GM21619 (cell line): ENCODE measurements around the gene SLC49A3.
A peak's percentile ranks its signal among the peaks of the same experiment; 100 is the strongest.
"Not testable (repeated sequence)": the region's sequence is repeated elsewhere in the genome, so short reads cannot be mapped to it uniquely, and the experiment has no call there.

Experiments used
- ATAC-seq: cut with Tn5 transposase; IDR thresholded peaks from one replicate; pipeline ENCODE4 v1.9.1; 2021; ENCODE audit not compliant: unreplicated experiment

The SLC49A3 gene

DNA sequence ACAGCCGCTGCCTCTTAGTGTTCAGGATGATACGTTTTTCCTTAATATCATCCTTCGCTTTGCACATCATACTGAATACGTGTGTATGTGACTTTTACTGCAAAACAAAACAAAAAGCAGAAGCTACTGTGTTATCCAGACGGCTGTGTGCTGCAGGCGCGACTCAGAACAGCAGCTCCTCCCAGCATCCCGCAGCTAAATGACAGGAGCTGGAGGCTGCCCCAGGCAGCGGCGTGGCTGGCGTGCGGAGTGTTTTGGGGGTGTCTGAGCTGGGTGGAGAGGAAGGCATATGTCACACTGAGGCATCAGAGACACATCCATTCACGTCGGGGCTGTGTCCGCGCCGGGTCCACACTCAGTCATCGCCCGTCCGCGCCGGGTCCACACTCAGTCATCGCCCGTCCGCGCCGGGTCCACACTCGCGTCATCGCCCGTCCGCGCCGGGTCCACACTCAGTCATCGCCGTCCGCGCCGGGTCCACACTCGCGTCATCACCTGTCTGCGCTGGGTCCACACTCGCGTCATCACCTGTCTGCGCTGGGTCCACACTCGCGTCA lies 33.3 kb upstream of the SLC49A3 start:
- ATAC-seq: no peak

DNA sequence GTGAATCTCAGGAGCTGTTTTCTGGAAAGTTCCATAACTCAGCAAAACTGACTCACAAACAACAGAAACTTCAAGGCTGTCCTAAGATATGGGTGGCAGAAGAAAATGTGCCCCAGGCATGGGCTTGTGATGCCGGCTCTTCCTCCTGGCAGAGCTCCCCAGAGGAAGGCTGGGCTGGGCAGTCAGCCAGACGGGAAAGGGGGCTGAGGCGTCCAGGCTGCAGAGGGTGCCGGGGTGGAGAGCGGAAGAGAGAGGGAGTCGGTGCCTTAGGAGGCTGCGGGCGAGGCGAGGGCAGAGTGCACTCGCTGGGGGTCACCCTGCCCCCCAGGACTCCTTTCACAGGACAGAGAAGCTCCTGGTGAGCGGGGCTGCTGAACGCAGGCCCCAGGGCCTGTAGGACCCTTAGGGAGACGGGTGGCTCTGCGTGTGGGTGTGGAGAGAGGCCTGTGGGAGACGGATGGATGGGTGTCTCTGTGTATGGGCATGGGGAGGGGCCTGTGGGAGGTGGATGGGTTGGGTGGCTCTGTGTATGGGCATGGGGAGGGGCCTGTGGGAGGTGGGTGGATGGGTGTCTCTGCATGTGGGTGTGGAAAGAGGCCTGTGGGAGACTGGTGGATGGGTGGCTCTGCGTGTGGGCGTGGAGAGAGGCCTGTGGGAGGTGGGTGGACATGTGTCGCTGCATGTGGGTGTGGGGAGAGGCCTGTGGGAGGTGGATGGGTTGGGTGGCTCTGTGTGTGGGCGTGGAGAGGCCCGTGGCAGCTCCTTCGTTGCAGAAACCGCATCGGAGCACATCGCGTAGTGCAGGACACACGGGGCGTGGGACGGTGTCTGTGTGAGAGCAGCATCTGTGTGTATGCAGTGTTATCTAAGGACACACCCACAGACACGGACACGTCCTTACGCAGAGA lies 32.6 kb upstream of the SLC49A3 start:
- ATAC-seq: no peak

DNA sequence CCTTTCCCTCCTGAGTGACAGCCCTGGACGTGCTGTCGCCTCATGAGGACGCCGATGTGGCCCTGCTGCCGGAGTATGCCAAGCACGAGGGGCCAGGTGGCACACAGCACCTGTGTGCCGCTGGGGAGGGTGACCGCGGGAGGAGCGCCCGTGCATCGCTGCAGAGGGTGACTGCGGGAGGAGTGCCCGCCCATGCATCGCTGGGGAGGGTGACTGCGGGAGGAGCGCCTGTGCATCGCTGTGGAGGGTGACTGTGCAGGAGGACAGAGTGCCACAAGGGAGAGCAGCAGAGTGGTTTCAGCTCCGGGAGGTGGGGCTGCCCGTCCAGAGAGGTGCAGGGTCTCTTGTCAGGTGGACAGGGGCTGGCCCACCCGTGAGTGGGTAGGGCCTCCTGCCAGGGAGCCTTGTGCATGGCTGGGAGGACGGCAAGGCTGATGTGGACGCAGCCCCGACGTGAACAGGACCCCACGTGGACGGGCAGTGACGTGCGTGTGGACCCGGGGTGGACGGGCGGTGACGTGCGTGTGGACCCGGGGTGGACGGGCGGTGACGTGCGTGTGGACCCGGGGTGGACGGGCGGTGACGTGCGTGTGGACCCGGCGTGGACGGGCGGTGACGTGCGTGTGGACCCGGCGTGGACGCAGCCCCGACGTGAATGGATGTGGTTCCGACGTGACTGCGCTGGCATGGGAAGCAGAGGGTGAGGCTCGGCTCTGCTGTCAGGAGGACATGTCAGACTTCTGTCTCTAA lies 31.3 kb upstream of the SLC49A3 start:
- ATAC-seq: no peak

DNA sequence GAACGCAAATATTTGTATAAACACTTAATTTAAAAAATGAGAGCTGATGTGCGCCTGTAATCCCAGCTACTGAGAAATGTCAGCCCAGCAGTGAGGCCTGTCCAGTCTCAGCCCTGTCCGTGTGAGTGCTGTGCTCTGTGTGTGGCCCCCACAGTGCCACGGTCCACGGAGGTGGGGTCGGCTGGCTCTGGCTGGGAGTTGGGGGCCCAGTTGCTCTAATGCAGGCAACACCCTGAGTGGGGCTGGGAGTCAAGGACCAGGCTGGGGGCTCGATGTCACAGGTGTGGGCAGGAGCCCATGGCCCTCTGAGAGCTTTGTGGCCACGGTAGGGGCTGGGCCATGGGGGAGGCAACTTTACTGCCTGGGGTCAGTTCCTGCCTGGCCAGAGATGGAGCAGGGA lies 29.5 kb upstream of the SLC49A3 start:
- no peak for ATAC-seq

DNA sequence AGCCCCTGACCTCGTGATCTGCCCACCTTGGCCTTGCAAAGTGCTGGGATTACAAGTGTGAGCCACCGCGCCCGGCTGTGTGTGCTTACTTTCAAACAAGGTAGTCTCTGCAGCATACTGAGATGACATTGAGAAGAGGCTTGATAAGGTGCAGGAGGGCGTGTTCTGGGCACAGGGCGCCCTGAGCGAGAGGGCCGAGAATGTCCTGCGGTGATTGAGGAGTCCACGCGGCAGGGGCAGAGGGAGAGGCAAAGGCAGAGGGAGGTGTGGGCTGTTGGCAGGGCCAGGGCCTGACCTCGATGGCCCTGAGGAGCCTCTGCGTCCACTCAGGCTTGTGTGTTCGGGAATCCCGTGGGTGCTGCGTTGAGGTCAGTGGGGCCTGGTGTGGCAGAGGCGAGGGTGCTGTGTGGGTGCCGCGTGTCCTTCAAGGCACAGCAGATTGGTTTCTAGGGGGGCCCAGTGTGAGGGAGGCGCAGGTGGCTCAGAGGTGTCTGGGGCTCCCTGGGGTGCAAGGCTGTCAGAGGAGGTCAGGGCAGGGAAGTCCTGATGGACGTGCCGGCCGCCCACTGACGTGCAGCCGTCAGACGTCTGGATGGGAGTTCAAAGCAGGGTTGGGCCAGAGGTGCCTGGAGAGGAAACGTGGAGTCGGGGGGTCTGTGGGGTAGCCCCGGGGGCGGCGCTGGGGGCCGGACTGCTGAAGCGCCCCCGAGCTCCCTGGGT lies 28.8 kb upstream of the SLC49A3 start:
- no peak for ATAC-seq

DNA sequence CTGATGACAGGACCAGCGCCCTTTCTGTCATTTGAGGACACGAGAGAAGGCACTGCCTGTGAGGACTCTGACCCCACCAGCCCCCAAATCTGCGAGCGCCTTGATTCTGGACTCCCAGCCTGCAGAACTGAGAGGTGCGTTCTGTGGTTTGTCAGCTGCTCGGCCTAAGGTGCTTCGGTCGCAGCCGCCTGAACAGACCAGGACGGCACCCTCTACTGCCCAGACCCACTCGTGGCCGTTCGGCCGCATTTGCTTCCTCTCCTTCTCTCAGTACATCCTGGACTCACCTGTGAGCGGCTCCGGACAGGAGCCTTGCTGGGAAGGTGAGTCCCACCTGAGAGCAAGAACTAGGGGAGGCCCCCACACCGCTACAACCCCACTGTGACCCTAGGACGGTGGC lies 25.1 kb upstream of the SLC49A3 start:
- no peak for ATAC-seq

DNA sequence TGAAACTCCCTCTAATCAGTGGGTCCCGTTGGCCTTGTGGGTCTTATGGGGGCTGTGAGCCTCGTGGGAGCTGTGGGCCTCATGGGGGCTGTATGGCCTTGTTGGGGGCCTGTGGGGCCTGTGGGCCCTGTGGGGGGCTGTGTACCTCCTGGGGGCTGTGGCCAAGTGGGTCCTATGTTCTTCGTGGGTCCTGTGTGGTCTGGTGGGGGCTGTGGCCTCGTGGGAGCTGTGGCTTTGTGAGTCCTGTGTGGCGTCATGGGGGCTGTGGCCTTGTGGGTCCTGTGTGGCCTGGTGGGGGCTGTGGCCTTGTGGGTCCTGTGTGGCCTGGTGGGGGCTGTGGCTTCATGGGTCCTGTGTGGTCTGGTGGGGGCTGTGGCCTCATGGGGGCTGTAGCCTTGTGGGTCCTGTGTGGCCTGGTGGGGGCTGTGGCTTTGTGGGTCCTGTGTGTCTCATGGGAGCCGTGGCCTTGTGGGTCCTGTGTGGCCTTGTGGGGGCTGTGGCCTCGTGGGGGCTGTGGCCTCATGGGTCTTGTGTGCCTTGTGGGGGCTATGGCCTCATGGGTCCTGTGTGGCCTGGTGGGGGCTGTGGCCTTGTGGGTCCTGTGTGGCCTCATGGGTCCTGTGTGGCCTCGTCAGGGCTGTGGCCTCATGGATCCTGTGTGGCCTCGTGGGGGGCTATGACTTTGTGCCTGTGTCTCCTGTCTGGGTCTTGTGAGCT lies 24.1 kb upstream of the SLC49A3 start:
- no peak for ATAC-seq

DNA sequence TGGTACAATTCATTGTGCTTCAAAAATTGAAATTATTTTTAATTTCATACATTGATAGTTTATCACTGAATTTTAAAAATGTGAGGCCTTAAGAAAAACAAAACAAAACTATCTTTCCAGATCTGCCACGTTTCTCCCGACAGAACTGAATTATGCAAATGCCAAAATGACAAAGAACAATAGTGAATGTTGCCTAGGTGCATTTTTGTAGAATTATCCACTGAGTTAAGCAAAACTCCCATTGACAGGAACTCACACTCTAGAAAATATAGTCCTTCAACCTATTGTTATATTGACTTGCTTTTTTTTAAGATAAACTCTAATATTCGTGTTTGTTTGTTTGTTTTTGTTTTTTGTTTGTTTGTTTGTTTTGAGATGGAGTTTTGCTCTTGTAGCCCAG lies 23.1 kb upstream of the SLC49A3 start:
- no peak for ATAC-seq

DNA sequence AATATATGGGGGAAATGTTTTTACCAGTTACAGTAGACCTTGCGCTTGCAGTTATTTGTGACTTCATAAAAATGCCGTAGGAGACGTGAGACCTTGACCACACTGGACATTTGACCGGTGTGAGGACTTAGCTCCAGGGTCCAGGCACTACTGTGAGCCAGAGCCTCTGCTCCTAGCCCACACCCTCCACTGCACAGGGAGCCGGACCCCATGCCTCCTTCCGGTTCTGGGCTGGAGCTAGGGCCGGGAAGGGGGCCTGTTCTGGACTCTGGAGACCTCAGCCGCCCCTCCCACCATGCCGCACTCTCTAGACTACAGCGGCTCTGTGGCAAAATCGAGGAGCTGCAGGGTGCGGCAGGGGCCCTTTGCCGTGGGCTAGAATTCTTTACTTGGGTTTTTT lies 22.0 kb upstream of the SLC49A3 start:
- no peak for ATAC-seq

DNA sequence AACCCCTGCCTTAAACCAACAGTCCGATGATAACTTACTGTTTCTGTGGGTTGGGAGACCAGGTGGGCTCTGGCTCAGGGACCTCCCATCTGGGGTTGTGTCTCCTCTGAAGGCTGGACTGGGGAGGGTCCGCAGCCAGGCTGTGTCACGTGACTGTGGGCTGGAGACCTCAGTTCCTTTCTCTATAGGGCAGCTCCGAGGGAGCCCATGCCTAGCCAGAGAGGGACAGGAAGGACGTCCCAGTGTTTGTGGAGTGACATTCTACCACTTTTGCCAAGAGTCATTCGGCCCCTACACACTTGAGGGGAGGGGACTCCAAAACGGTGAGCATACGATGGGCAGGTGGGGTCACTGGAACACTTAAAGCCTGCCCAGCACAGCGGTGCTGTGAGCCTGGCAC lies 21.2 kb upstream of the SLC49A3 start:
- no peak for ATAC-seq

DNA sequence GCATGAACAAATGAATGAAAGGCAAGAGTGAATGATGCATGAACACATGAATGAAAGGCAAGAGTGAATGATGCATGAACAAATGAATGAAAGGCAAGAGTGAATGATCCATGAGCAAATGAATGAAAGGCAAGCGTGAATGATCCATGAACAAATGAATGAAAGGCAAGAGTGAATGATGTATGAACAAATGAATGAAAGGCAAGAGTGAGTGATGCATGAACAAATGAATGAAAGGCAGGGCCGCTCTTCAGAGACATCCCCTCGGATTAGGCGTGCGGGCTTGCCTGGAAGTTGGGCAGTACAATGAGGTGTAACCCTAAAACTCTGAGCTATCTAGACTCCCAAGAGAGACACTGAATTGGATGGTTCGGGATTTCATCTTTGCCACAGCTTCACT lies 20.4 kb upstream of the SLC49A3 start:
- no peak for ATAC-seq

DNA sequence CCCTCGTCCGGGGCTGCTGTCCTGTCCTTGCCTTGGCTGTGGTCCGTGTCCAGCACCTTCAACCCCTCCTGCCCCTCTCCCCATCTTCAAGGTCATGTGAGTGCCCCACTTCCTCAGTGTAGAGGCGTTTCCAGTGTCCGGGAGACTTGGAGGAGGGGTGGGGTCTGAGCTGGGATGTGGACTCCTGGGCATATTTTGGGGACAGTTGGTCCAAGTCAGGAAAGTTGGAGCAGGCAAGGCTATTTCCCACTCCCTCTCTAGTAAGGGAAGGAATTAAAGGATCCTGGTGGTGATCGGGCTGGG lies 19.6 kb upstream of the SLC49A3 start:
- ATAC-seq: no peak

DNA sequence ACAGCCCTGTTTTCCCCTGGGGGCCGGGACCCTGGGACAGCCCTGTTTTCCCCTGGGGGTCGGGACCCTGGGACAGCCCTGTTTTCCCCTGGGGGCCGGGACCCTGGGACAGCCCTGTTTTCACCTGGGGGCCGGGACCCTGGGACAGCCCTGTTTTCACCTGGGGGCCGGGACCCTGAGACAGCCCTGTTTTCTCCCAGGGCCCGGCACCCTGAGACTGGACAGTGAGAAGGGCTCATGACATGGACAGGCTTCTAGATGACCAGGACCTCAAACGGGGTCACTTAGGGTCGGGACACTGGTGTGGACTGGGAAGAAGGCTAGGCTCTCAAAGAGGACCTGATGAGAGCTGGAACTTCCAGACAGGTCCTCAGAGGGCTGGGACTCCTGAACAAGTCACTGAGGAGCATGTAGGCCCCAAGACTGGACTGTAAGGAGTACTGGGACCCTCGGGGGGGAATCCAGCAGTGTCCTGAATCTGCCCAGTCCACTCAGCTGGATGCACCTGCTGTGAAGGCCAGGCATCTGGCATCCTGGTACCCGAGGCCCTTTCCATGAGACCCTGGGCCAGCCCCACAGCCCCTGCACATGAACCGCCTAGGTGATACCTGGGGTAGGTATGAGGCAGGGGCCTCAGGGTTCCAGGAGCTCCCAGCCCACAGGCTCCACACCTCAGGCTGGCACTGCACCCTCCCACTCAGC lies 19.1 kb upstream of the SLC49A3 start:
- ATAC-seq: no peak

DNA sequence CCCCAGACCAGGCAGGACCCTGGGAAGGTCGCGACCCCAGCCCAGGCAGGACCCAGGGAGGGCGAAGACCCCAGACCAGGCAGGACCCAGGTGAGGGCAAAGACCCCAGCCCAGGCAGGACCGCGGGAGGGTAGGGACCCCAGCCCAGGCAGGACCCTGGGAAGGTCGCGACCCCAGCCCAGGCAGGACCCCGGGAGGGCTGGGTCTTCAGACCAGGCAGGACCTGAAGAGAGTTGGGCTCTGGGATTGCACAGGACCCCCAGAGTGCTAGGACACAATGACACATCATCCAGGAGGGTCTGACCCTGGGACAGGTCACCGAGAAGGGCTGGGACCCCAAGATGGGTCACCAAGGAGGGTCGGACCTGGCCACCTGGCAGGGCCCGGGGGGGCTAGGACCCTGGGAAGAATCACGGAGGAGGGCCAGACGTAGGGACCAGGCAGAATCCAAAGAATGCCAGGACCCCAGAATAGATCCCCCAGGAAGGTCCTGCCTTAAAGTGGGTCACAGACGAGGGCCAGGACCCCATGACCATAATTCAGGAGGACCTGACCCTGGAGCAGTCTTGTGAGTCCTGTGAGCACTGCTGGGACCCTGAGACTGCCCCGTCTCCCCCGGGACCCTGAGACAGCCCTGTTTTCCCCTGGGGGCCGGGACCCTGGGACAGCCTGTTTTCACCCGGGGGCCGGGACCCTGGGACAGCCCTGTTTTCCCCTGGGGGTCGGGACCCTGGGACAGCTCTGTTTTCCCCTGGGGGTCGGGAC lies 18.1 kb upstream of the SLC49A3 start:
- no peak for ATAC-seq

DNA sequence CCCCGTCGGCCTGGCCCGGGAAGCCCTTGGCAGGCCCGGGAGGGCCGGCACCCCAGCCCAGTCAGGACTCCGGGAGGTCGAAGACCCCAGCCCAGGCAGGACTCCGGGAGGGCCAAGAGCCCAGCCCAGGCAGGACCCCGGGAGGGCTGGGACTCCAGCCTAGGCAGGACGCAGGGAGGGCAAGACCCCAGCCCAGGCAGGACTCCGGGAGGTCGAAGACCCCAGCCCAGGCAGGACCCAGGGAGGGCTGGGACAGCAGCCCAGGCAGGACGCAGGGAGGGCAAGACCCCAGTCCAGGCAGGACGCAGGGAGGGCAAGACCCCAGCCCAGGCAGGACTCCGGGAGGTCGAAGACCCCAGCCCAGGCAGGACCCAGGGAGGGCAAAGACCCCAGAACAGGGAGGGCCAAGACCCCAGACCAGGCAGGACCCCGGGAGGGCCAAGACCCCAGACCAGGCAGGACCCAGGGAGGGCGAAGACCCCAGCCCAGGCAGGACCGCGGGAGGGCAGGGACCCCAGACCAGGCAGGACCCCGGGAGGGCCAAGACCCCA lies 17.2 kb upstream of the SLC49A3 start:
- ATAC-seq: not testable (repeated sequence)

DNA sequence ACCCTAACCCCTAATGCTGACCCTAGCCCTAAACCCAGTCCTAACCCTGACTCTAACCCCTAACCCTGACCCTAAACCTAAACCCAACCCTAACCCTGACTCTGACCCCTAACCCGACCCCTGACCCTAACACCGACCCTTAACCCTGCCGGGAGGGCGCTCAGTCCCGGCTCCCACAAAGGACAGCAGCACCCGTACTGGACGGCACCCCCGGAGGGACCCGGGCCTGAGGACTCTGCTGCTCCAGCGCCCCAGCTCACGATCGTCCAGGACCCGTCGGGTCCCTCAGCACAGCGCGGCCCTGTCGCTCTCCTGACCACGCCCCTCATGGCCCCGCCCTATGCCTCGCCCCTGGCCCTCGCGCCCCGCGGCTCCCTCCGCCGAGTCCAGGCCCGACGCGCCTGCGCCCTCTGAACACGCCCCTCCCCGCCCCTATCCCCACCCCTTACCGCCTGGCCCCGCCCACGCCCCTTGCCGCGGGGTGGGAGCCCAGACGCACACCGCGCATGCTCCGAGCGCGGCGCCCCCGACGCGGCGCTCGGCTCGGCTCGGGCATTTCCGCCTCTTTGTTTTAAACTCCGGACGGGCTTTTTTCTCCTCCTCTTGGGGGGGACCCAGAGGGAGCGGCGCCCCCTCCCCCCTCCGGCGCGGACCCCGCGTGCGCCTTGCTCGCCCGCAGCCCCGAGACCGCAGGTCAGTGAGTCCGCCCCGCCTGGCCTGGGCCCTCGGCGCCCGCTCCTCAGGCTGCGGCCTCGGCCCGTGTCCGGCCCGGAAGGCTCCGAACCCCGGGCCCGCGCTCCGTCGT lies 16.5 kb upstream of the SLC49A3 start, which contains the start of gene PCGF3:
PCGF3 (plus strand) TSS at position 555 of the 805 bp plus-strand sequence. CDS start 27,849 bp downstream, outside the sequence.
- peak; percentile 90 for ATAC-seq

DNA sequence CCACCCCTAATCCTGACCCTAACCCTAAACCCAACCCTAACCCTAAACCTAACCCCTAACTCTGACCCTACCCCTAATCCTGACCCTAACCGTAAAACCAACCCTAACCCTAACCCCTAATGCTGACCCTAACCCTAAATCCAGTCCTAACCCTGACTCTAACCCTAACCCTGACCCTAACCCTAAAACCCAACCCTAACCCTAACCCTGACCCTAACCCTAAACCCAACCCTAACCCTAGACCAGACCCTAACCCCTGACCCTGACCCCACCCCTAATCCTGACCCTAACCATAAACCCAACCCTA lies 16.0 kb upstream of the SLC49A3 start:
- no peak for ATAC-seq

DNA sequence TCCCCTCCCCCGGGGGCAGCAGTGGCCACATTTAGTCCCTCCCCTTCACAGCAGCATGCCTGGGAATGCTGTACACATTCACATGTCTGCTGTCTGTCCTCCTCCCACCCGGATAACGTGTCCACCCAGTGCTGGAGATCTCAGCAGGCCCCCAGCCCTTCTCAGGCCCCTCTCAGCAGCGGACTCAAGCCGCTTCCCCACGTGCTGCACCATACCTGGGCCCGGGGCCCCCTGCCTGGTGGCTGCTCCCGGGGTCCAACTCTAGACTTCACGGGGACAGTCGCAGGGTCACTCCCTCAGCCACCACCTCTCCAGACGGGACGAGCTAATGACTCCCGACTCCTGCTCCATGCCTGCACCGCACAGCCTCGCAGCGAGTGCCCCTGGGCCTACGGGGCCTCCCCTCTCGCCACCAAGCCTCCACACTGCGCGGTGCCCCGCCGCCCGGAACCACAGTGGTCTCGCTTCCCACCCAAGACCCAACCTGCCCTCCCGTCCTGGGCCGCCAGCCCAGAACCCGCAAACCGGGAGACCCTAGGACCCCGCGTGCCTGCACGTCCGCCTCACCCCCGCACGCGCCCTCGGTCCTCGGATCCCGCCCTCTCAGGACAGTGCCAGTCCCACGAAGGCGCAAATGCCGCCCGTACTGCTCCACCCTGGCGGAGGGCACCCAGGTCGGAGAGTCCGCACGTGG lies 15.4 kb upstream of the SLC49A3 start:
- ATAC-seq: no peak
